Left renal pelvis (tissue), 4 donors: ENCODE data around the gene CORO7. TPM values are rescaled to one million over a fixed set of nuclear protein-coding genes. Genes with fewer than 3 reads are reported as not detected.
"Not testable (repeated sequence)": the region's sequence is repeated elsewhere in the genome, so short reads cannot be mapped to it uniquely, and the experiment has no call there.

ENCODE experiments used
- DNase-seq, 4 donors: peaks; one replicate each; pipeline ENCODE4 v3.0.0-alpha.2; 2013; ENCODE audit warnings: low read depth in 4 of 4, low spot score in 3 of 4
- polyA plus RNA-seq, 4 donors: library from polyadenylated mRNA; unstranded; fragments of 120-200 nt; gene quantifications; one replicate each; pipeline ENCODE4 v1.2.1, GENCODE V29; 2013; ENCODE audit not compliant: insufficient read length in 4 of 4

Gene CORO7
- polyA plus RNA-seq, 4 donors: 14.1 to 25.5 (median 16.9) TPM

DNA sequence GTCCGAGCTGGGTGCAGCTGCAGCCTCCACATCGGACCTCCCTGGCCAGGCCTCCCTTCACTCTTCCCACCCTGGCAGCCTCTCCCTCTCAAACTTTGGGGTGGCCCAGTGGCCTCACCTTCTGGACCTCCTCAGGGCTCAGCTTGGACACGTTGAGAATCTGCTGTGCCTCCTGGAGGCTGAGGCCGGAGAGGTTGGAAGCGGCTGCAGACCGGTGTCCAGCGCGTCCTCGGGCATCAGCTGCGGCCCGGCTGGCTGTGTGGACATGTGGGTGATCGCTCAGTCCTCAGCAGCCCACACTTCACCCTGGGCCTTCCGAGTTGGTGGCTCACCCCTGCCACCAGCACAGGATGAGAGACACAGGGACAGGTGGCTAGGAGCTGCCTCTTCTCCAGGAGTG is 75.1 kb downstream of the CORO7 start:
- no peak for DNase-seq

DNA sequence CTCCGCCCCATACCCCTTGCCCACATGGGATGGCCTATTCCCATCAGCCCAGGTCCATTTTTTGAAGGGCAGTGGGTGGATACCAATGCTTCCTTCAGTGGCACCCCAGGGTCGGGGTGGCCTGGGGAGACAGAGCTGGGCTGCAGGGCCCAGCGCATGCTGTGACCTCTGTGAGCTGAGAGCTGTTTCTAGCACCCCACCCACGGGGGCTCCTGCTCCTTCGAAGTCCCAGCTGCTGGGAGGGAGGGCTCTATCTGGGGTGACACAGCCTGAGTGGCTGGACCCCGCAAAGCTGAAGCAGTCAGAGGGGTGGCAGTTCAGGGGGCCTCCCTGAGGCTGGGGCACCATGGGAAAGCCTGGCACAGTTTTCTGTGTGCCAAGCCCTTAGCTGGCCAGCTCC is 76.0 kb downstream of the CORO7 start:
- DNase-seq: no peak

DNA sequence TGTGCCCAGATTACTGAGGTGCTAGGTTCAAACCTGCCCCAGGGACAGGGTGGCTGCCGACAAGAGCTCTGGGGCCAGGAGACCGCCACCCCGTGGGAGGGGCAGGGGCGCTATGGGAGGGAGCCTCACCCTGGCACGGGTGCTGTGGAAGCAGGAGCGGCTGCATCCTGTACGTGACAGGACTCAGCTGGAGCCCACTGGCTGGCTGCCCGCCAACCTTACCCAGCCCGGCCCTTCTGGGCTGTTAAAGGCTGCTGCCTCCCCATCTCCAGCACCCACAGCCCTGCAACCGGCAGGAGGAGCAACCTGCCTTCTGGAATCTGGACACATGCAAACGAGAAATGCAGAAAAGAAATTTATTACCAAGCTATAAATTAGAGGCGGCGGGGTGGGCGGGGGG is 76.5 kb downstream of the CORO7 start:
- no peak for DNase-seq

DNA sequence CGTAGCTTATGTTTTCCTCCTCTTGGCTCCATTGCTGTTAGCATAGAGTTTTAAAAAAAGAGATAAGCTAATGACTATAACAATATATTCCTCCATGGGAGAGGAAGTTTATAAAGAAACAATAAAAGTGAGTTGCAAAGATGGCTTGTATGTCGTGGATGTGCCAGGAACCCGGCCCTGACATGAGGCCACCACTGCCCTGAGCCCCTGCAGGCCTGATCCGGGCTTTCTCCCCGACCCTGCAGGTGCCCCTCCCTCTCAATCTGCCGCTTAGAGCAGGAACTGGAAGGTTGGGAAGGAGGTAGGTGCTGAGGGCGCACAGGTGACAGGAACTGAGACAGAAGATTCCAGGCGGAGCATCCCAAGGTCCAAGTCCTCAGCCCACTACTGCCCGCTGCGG is 76.9 kb downstream of the CORO7 start:
- DNase-seq: no peak

DNA sequence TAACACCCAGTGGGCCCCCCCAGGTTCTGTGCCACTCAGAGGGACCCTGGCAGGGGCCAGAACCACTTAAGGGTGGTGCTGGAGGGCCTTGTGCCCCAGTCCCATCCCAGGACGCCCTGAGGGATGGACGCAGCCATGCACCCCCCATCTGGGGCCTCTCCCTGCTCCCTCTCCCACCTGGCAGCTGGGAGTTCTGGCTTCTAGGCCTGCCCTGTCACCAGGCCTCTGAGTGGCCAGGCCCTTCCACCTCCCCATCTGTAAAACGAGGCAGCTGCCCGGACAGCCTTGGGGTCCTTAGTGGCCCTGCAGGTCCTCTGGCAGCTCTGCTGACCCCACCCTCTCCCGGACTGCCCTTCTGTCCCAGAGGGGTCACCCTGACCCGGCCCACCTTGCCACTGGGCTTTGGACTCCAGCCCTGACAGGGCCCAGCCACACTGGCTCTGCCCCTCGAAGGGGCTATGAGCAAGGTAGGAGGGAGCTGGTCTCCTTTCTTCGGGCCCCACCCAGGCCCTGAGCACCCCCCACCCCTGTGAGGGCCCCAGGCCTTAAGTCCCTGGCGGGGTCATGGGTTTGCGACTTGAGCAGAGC is 77.6 kb downstream of the CORO7 start:
- no peak for DNase-seq

DNA sequence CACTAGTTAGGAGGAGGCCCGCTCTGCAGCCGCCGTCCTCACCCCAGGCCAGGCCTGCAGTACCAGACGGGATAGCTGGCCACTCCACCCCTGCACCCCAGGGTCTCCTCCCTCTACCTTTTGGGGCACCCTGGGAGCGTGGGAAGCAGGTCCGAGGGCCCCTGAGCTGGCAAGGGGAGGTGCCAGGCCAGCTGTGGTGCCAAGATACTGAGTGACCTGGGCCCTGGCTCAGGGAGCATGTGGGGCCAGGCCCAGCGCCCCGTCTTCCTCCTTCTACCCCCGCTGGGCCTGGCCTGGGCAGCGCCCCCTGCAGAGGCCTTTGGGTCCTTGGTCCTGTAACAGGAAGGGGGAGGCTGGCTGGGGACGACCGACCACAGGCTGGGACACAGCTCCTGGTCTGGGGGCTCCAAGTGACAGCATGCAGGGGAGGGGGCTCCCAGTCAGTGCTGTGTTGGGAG is 78.2 kb downstream of the CORO7 start:
- DNase-seq: no peak

DNA sequence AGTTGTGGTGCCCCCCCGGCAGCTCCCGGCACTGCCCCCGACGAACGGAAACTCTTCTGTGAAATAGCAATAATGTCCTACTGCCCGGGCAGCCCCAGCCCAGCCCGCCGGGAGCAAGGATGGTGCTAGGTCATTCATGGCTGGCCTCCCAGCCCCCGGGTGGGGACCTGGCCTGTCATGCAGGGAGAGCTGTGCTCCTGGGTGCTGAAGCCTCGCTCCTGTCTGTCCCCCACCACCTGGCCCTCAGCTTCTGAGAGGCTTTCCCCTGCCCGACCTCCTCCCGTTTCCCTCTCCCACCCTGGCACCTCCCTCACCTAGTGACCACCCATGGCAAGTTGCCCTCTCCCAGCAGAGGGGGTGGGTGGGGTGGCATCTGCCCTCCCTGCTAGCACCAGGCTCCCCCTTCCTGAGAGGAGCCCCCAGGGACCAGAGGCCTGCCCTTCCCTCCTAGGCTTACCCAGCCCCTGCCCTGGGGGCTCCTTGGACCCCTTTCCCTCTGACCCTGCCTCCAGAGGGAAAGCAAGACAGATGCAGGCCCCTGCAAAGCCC is 78.8 kb downstream of the CORO7 start:
- DNase-seq: no peak

DNA sequence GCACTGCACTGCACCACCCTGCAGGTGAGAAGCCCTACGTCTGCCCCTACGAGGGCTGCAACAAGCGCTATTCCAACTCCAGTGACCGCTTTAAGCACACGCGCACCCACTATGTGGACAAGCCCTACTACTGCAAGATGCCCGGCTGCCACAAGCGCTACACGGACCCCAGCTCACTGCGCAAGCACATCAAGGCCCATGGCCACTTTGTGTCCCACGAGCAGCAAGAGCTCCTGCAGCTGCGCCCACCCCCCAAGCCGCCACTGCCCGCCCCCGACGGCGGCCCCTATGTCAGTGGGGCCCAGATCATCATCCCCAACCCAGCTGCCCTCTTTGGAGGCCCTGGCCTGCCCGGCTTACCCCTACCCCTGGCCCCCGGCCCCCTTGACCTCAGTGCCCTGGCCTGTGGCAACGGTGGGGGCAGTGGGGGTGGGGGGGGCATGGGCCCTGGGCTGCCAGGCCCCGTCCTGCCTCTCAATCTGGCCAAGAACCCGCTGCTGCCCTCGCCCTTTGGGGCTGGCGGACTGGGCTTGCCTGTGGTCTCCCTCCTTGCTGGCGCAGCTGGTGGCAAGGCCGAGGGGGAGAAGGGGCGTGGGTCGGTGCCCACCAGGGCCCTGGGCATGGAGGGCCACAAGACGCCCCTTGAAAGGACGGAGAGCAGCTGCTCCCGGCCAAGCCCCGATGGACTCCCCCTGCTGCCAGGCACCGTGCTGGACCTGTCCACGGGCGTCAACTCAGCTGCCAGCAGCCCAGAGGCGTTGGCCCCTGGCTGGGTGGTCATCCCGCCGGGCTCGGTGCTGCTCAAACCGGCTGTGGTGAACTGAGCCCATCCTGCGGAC is 79.5 kb downstream of the CORO7 start:
- DNase-seq: no peak

DNA sequence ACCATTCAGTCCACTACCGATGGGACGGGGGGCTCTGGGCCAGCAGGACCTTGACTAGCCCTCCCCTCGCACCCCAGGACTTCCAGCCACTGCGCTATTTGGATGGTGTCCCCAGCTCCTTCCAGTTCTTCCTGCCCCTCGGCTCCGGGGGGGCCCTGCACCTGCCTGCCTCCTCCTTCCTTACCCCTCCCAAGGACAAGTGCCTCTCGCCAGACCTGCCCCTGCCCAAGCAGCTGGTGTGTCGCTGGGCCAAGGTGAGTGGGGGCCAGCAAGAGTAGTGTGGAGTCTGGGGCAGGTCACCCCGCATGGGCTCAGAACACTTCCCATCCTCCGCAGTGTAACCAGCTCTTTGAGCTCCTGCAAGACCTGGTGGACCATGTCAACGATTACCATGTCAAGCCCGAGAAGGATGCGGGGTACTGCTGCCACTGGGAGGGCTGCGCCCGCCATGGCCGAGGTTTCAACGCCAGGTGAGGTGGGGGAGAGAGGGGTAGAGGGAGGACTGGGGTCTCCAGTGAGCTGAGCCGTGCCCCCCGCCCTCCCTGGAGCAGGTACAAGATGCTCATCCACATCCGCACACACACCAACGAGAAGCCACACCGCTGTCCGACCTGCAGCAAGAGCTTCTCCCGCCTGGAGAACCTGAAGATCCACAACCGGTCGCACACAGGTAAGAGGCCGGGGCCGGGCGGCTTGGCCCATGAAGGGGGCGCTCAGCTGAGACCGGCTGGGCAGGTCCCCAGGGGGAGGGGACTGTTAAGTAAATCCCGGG is 81.5 kb downstream of the CORO7 start:
- DNase-seq: no peak

DNA sequence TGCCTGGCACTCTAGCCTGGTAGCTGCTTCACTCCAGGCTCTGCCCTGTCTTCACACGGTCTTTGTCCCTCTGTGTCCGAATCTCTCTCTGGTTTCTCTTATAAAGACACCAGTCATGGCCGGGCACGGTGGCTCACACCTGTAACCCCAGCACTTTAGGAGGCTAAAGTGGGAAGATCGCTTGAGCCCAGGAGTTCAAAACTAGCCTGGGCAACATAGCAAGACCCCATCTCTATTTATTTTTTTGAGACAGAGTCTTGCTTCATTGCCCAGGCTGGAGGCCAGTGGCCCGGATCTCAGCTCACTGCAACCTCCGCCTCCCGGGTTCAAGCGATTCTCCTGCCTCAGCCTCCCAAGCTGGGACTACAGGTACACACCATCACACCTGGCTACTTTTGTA is 82.7 kb downstream of the CORO7 start:
- not testable (repeated sequence) for DNase-seq

DNA sequence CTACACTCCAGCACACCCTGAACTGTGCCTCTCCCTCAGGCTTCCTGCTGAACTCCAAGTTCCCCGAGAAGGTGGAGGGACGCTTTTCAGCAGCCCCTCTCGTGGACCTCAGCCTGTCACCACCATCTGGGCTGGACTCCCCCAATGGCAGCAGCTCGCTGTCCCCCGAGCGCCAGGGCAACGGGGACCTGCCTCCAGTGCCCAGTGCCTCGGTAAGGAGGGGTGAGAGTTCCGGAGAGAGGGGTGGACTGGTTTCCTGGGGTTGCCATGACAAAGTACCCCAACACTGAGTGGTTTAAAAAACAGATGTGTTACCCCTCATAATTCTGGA is 83.1 kb downstream of the CORO7 start:
- DNase-seq: no peak

DNA sequence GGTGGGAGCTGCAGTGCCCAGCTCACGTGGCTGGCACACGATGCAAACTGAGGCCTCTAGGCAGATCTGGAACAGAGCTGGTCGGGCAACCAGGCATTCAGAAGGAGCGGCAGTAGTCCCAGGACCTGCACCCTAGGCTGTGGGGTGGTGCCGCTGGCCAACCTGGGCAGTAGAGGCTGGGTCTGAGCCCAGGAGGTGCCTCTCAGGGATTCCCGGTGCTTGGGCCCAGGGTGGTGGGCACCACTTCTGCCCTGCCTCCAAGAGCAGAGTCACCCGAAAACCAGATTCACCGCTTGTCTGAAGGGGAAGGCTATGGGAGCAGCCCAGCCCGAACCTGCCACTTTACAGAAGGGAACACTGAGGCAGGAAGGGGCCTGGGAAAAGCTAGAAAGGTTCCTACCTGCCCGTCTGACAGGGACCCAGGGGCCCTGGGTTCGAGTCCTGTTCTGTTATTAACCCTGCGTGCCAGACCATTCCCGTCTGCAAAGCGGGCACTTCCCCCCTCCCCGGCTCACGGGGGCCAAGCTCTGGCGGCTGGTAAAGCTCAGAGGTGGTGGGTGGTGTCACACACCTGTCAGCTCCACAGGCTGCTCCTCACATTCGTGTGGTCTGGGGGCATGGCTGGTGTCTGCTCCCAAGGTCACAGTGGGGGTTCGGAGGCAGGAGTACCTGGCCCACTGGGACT is 83.6 kb downstream of the CORO7 start:
- no peak for DNase-seq

DNA sequence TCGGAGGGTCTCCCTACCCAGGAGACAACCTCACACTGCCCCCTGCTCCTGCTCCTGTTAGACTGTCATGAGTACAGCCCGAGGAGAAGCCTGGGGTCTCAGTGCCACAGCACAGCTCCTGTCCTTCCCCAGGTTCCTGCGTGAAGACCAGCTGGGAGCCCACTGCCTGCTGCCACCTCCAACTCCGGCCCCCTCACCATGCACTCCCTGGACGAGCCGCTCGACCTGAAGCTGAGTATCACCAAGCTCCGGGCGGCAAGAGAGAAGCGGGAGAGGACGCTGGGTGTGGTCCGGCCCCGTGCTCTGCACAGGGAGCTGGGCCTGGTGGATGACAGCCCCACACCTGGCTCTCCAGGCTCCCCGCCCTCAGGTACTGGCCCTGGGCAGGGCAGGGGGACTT is 84.3 kb downstream of the CORO7 start:
- DNase-seq: no peak

DNA sequence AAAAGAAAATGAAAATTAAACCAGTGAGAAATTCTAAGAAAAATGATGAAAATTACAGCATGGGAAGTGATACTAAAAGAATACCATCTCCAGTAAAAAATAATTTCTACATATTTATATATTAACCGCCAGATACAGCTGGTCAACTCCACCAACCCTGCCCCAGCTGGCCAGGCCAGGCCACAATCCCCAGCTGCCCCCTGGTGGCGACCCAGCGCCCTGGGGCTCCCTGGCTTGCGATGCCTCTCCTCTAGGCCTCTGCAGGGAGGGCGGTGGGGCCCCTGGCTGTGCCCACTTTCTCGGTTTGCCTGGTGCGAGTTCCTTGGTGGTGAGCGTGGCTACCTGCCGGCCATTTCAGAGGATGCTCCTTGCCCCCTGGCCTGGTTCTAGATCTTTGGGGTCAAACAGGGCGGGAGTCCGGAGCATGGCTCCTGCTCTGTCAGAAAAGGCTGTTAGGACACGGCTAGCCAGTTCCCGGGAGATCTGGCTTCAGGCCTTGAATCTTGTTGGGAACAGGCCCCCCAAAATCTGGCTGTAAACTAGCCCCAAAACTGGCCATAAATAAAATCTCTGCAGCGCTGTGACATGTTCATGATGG is 86.0 kb downstream of the CORO7 start:
- no peak for DNase-seq

DNA sequence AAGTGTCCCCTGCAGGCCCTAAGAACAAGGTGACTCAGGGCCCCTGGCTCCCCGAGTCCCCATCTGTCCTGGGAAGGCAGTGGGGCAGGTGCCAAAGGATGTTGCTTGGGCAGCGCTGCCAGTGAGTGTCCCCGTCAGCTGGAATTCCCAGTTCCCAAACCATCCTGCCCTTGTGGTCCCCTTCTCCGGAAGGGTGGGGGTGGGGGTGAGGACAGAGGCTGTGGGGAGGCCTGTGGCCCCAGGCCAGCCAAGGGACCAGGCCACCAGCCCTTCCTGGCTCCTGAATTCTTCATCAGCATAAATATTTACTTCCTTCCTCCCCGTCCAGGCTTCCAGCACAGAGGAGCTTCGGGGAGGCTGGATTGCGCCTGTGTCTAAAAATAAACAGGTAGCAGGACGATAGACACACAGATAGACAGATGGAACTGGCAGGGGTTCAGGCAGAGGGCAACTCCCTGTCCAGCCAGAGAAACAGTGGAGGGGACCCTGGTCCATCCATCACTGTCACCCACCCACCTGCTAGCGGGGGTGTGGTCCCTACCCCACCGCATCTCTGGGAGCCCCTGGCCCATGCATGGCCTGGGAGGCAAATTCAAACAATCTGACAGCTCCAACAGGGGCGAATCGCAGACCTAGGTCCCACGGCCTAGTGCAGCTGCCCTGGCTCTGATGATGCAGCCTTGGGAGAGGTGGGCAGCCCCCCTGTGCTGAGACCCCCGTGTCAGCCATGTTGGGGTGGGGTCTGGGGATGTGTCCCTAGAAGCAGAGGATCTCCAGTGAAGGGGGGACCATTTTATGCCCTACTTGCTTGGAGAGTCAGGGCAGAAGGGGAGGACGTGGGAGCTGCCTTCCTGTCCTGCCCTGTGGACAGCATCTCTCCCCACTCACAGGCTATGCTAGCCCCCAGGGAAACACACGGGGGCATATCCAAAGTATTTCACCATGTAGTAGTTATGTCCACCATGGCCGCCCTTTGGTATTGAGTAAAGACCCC is 87.3 kb downstream of the CORO7 start:
- no peak for DNase-seq

DNA sequence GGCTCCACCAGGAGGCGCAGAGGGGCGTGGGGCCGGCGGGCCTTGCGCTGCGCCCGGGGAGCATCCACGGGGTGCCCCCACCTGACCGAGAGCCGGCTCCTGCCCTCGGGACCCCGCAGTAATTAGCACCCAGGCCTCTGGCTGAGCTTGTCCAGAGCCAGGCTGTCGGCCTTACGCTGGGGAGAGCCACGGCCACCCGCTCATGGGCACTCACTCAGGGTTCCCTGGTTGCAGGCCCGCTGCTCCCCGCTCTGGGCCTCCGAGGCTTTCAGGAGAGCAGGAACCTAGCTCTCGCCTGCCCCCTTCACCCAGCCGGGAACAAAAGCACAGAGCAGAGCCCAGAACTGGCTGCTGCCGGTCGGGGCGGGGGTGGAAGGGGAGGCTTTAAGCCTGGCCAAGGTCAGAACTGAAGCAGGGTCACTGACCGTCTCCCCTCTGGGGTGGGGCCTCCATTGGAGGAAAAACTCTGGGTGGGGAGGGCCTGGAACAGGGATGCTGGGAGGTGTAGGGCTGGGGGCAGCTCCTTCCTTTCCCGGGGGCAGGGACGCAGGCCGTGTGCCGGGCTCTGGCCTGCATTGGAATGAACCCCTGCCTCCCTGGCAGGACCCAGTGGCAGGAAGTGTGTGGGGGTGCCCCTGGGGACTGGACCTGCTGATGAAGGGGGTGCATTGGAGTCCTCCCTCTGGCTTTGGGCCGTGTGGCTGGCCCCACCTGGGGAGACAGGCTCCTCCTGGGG is 88.2 kb downstream of the CORO7 start:
- peak in 1 of 4 donors; percentile 64 for DNase-seq

DNA sequence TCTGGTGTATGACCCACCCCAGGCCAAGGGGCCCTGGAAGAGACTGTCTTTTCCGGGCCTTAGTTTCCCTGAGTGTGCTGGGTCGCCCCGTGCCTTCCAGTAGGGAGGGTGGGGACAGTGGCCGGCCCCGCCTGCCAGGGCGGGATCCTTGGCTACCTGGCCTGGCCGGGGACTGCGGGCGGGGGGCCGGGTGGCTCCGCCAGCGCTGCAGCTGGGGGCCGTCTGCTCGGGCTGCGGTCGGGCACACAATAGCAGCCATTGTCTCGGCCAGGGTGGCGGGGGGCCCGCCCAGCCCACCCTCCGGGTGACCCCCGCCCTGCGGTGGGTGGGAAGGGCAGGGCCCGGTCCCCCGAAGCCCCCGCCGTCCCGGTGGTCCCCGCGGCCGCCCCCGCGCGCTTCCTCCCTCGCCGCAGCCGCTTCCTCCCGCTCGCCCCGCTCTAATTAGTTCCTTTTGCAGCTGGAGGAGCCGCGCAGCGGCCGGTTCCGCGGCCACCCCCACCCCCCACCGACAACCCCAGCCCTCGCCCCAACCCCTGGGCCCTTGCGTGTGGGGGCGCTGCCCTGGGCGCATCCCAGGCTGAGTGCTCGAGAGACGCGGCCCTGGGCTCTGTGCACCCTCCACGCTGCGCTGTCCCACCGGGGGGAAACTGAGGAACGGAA is 88.9 kb downstream of the CORO7 start:
- no peak for DNase-seq

DNA sequence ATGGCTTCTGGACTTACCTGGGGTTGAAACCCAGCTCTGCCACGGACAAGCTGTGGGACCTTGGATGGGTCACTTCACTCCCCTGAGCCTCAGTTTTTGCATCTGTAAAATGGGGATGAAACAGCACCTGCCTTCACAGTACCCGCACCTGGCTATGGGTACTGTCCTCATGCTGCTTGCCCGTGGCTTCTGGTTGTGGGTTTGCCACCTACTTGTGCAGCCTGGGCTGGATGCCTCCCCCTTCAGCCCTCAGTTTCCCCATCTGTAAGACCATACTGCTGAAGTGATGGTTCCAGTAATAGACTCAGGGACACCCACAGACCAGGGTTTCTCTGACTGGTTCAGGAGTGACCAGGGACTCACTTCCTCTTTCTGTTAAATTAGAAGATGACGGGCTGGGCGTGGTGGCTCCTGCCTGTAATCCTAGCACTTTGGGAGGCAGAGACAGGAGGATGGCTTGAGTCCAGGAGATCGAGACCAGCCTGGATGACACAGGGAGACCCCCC is 91.1 kb downstream of the CORO7 start:
- DNase-seq: no peak
